Mammary epithelial cell (primary cell): ENCODE data around the gene P2RY8.

Source experiments
- EZH2 ChIP-seq: IDR thresholded peaks from 2 replicates; pipeline ENCODE4 v1.6.1; 2012; ENCODE audit warnings: low read length, inconsistent platforms, borderline replicate concordance
- TF ChIP-seq, protein P1 (sequence below), 2 donors: IDR thresholded peaks in 1 of 2; conservative IDR thresholded peaks in 1 of 2; 2 replicates each; pipeline ENCODE4 v1.5.1; 2011 to 2012; ENCODE audit warnings: inconsistent platforms in 2 of 2, low read length in 2 of 2, mild to moderate bottlenecking in 2 of 2, control low read depth in 1 of 2, low read depth in 1 of 2; ENCODE audit not compliant: insufficient read depth in 1 of 2; ENCODE audit errors: extremely low read depth in 1 of 2

GRCh38 chrX:1502853-1503252 is 34.1 kb downstream of the P2RY8 start:
- TF ChIP-seq, protein P1, sequence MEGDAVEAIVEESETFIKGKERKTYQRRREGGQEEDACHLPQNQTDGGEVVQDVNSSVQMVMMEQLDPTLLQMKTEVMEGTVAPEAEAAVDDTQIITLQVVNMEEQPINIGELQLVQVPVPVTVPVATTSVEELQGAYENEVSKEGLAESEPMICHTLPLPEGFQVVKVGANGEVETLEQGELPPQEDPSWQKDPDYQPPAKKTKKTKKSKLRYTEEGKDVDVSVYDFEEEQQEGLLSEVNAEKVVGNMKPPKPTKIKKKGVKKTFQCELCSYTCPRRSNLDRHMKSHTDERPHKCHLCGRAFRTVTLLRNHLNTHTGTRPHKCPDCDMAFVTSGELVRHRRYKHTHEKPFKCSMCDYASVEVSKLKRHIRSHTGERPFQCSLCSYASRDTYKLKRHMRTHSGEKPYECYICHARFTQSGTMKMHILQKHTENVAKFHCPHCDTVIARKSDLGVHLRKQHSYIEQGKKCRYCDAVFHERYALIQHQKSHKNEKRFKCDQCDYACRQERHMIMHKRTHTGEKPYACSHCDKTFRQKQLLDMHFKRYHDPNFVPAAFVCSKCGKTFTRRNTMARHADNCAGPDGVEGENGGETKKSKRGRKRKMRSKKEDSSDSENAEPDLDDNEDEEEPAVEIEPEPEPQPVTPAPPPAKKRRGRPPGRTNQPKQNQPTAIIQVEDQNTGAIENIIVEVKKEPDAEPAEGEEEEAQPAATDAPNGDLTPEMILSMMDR (conservative IDR thresholded peaks at IDR 0.05 in 1 of 2, IDR thresholded peaks at IDR 0.05 in 1 of 2; ENCODE audit: extremely low read depth in 1 of 2, insufficient read depth in 1 of 2, low read depth in 1 of 2, low read length in 2 of 2) = no peak
- no peak for TF ChIP-seq EZH2
